Panc1 (cell line): ENCODE results near the gene TMC3. TPM values are rescaled to one million over a fixed set of nuclear protein-coding genes. Genes with fewer than 3 reads are reported as not detected.

Source experiments
- ATAC-seq: fragments of 200-7000 bp; cut with Tn5 transposase; 2 replicates; pipeline ENCODE4 v1.9.1; 2020; ENCODE audit warnings: mild to moderate bottlenecking, moderate library complexity
- BruUV-seq: library from RNA; stranded (reverse); fragments of 400-500 nt; replicated peaks from 2 replicates; lab custom pipeline; 2021; lab: Mats Ljungman, UMichigan
- CTCF ChIA-PET: fragments of 300-600 bp; sonication (Branson Sonifier 250); formaldehyde crosslinking; loops from one replicate; lab custom pipeline; 2022; ENCODE audit warnings: antibody characterized with exemption; lab: Charles Lee
- POLR2A ChIA-PET: fragments of 300-600 bp; sonication (Branson Sonifier 250); formaldehyde crosslinking; loops from one replicate; lab custom pipeline; 2022; ENCODE audit warnings: antibody characterized with exemption; lab: Charles Lee
- DNase-seq: peaks from one replicate; pipeline ENCODE4 v3.0.0-alpha.2; 2010; ENCODE audit warnings: low read depth, low spot score
- H3K27ac ChIP-seq: 2 replicates; pipeline ENCODE4 v1.5.1; 2011; ENCODE audit warnings: mild to moderate bottlenecking, low read length, inconsistent platforms
- H3K27me3 ChIP-seq: fragments of 200-500 bp; sonication (Bioruptor generic); 2 replicates; pipeline ENCODE4 v1.6.0; 2014; ENCODE audit warnings: low read length, inconsistent platforms; ENCODE audit not compliant: control insufficient read depth, insufficient read depth
- H3K36me3 ChIP-seq: fragments of 200-500 bp; sonication (Bioruptor generic); 2 replicates; pipeline ENCODE4 v1.5.1; 2014; ENCODE audit warnings: inconsistent platforms, mild to moderate bottlenecking, low read length, moderate library complexity; ENCODE audit not compliant: control insufficient read depth, insufficient read depth
- H3K4me1 ChIP-seq: 2 replicates; pipeline ENCODE4 v1.5.1; 2011; ENCODE audit warnings: inconsistent platforms, mild to moderate bottlenecking, low read length, moderate library complexity; ENCODE audit not compliant: control insufficient read depth, insufficient read depth
- H3K4me3 ChIP-seq, 2 experiments: 2 replicates each; pipeline ENCODE4 v1.5.1; 2011 to 2012; ENCODE audit warnings: low read depth in 2 of 2, low read length in 2 of 2, mild to moderate bottlenecking in 2 of 2, inconsistent platforms in 1 of 2, moderate library complexity in 1 of 2
- H3K9me3 ChIP-seq: fragments of 200-500 bp; sonication (Bioruptor generic); 2 replicates; pipeline ENCODE4 v1.5.1; 2014; ENCODE audit warnings: low read depth, mild to moderate bottlenecking, inconsistent platforms, low read length, moderate library complexity; ENCODE audit not compliant: control insufficient read depth, insufficient read depth
- CTCF ChIP-seq: fragments of 450-650 bp; IDR thresholded peaks from 2 replicates; pipeline ENCODE4 v1.5.1; 2017; ENCODE audit warnings: mild to moderate bottlenecking
- POLR2AphosphoS5 ChIP-seq: IDR thresholded peaks from 2 replicates; pipeline ENCODE4 v1.6.1; 2012; ENCODE audit warnings: mild to moderate bottlenecking, low read depth, low read length, moderate library complexity
- SIN3A ChIP-seq: IDR thresholded peaks from 2 replicates; pipeline ENCODE4 v1.6.1; 2012; ENCODE audit warnings: low read depth, mild to moderate bottlenecking, low read length, moderate library complexity, borderline replicate concordance; ENCODE audit not compliant: insufficient read depth
- TCF7L2 ChIP-seq: IDR thresholded peaks from 2 replicates; pipeline ENCODE4 v1.6.1; 2011; ENCODE audit warnings: mild to moderate bottlenecking, low read depth, low read length, inconsistent platforms
- in situ Hi-C: cut with HindIII; loops from 2 replicates; pipeline ENCODE4 v1.10.0; 2016; ENCODE audit warnings: low sequenced_read_pairs, low pct_unique_long_range_greater_than_20kb
- intact Hi-C: fragments of 100-400 bp; cut with micrococcal nuclease; formaldehyde crosslinking; loops from one replicate; pipeline ENCODE4 v1.10.0; 2022; ENCODE audit not compliant: unreplicated experiment
- total RNA-seq: library from RNA; stranded (reverse); gene quantifications from one replicate; pipeline ENCODE4 v1.2.1, GENCODE V29; 2021; ENCODE audit not compliant: unreplicated experiment
- TF ChIP-seq, protein P1 (sequence below), 2 experiments: IDR thresholded peaks; 2 replicates each; pipeline ENCODE4 v1.6.1; 2011 to 2012; ENCODE audit warnings: low read depth in 2 of 2, control low read depth in 1 of 2, low read length in 1 of 2, mild to moderate bottlenecking in 1 of 2, moderate library complexity in 1 of 2; ENCODE audit not compliant: insufficient read depth in 1 of 2

Gene TMC3
- total RNA-seq, 1 experiment from 2014 or later, result not detected

GRCh38 chr15:81387621-81388435 is 13.8 kb upstream of the TMC3 start:
- in situ Hi-C loops, result no loop called here
- no peak overlapping the region for H3K27ac ChIP-seq
- no TSS peak for BruUV-seq
- DNase-seq (no peak), ATAC-seq (no peak)
- no peaks in the 10 kb centered on the region for H3K4me1 ChIP-seq
- ChIA-PET POLR2A (interaction anchor here (0.6 kb wide), 1 partner anchor 17 kb away, joined by 4 read pairs; no protein-coding TSS in a partner anchor), CTCF (no interaction called here)
- TF ChIP-seq, protein P1, sequence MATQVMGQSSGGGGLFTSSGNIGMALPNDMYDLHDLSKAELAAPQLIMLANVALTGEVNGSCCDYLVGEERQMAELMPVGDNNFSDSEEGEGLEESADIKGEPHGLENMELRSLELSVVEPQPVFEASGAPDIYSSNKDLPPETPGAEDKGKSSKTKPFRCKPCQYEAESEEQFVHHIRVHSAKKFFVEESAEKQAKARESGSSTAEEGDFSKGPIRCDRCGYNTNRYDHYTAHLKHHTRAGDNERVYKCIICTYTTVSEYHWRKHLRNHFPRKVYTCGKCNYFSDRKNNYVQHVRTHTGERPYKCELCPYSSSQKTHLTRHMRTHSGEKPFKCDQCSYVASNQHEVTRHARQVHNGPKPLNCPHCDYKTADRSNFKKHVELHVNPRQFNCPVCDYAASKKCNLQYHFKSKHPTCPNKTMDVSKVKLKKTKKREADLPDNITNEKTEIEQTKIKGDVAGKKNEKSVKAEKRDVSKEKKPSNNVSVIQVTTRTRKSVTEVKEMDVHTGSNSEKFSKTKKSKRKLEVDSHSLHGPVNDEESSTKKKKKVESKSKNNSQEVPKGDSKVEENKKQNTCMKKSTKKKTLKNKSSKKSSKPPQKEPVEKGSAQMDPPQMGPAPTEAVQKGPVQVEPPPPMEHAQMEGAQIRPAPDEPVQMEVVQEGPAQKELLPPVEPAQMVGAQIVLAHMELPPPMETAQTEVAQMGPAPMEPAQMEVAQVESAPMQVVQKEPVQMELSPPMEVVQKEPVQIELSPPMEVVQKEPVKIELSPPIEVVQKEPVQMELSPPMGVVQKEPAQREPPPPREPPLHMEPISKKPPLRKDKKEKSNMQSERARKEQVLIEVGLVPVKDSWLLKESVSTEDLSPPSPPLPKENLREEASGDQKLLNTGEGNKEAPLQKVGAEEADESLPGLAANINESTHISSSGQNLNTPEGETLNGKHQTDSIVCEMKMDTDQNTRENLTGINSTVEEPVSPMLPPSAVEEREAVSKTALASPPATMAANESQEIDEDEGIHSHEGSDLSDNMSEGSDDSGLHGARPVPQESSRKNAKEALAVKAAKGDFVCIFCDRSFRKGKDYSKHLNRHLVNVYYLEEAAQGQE (IDR thresholded peaks at IDR 0.05; ENCODE audit: insufficient read depth in 1 of 2, low read depth in 2 of 2, low read length in 1 of 2), result no peak
- TF ChIP-seq CTCF, result no peak
- TF ChIP-seq SIN3A, result no peak
- TF ChIP-seq POLR2AphosphoS5, result no peak
- TF ChIP-seq TCF7L2, result no peak
- no peaks in the 10 kb centered on the region for H3K27me3 ChIP-seq
- no peaks in the 10 kb centered on the region for H3K36me3 ChIP-seq
- no peak overlapping the region for H3K4me3 ChIP-seq
- H3K9me3 ChIP-seq, result no peaks in the 10 kb centered on the region
- intact Hi-C loops, result no loop called here

DNA sequence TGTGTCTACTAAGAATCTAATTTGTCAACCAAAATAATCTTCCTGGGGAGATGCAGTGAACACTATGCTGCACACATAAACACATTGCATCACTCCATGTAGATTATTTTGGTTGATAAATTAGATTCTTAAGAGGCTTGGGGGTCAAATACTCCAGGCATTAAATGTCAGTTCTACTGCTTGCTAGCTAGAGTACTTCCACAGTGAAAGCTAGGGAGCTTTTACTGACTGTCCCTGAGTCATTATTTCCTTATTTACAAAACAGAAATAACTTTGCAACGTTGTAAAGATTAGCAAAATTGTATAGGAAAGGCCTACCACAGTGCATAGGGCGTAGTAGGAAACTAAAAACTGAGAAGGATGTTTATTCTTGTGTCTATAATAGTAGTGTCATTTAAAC is 12.9 kb upstream of the TMC3 start:
- BruUV-seq, result no TSS peak

More for the DNA sequence above, 12.9 kb upstream of the TMC3 start:
- H3K27me3 ChIP-seq, result no peaks in the 10 kb centered on the region
- no peak overlapping the region for H3K27ac ChIP-seq
- no peaks in the 10 kb centered on the region for H3K9me3 ChIP-seq
- no peaks in the 10 kb centered on the region for H3K36me3 ChIP-seq
- intact Hi-C loops (no loop called here), in situ Hi-C loops (no loop called here)
- no peak overlapping the region for H3K4me3 ChIP-seq
- ChIA-PET CTCF (no interaction called here), POLR2A (interaction anchor here (0.6 kb wide), 1 partner anchor 78 kb away, joined by 3 read pairs; no protein-coding TSS in a partner anchor)
- DNase-seq, result no peak
- ATAC-seq, result no peak
- H3K4me1 ChIP-seq, result no peaks in the 10 kb centered on the region
- no peak for TF ChIP-seq TCF7L2
- TF ChIP-seq, protein P1 (IDR thresholded peaks at IDR 0.05; ENCODE audit: insufficient read depth in 1 of 2, low read depth in 2 of 2, low read length in 1 of 2), result no peak
- TF ChIP-seq POLR2AphosphoS5, result no peak
- TF ChIP-seq CTCF, result no peak
- no peak for TF ChIP-seq SIN3A
